ENCODE measurements around the gene GCNA.
"Not testable (repeated sequence)": the region's sequence is repeated elsewhere in the genome, so short reads cannot be mapped to it uniquely, and the experiment has no call there.

The GCNA gene

GRCh38 chrX:71637253-71637618, 59.0 kb downstream of the GCNA start:
- in situ Hi-C loops (cut with MboI; ENCODE audit: low sequenced_read_pairs) = no loop called here

- in situ Hi-C loops (cut with MboI; ENCODE audit: low sequenced_read_pairs) = no loop called here
Observed at GRCh38 chrX:71637848-71638247, 59.6 kb downstream of the GCNA start.

- in situ Hi-C loops (cut with MboI; ENCODE audit: low sequenced_read_pairs) = no loop called here
Observed at GRCh38 chrX:71638409-71638808, 60.2 kb downstream of the GCNA start.

- in situ Hi-C loops (cut with MboI; ENCODE audit: low sequenced_read_pairs) = no loop called here
Observed at GRCh38 chrX:71640002-71640401, 61.8 kb downstream of the GCNA start.

GRCh38 chrX:71644406-71644805, 66.2 kb downstream of the GCNA start:
- in situ Hi-C loops (cut with MboI; ENCODE audit: low sequenced_read_pairs) = not testable (repeated sequence)

GRCh38 chrX:71650333-71650969, 72.2 kb downstream of the GCNA start:
- in situ Hi-C loops (cut with MboI; ENCODE audit: low sequenced_read_pairs) = no loop called here

- in situ Hi-C loops (cut with MboI; ENCODE audit: low sequenced_read_pairs) = no loop called here
Observed at GRCh38 chrX:71652405-71652804, 74.2 kb downstream of the GCNA start.

- in situ Hi-C loops (cut with MboI; ENCODE audit: low sequenced_read_pairs) = no loop called here
Observed at GRCh38 chrX:71653344-71653743, 75.1 kb downstream of the GCNA start.

GRCh38 chrX:71657267-71657666, 79.0 kb downstream of the GCNA start:
- in situ Hi-C loops (cut with MboI; ENCODE audit: low sequenced_read_pairs) = no loop called here

GRCh38 chrX:71659342-71659741, 81.1 kb downstream of the GCNA start:
- in situ Hi-C loops (cut with MboI; ENCODE audit: low sequenced_read_pairs) = no loop called here

- in situ Hi-C loops (cut with MboI; ENCODE audit: low sequenced_read_pairs) = no loop called here
Observed at GRCh38 chrX:71659959-71660358, 81.7 kb downstream of the GCNA start.

GRCh38 chrX:71660562-71661416, 82.6 kb downstream of the GCNA start:
- in situ Hi-C loops (cut with MboI; ENCODE audit: low sequenced_read_pairs) = no loop called here

- in situ Hi-C loops (cut with MboI; ENCODE audit: low sequenced_read_pairs) = no loop called here
Observed at GRCh38 chrX:71661919-71662318, 83.7 kb downstream of the GCNA start.

GRCh38 chrX:71662654-71663053, 84.4 kb downstream of the GCNA start:
- in situ Hi-C loops (cut with MboI; ENCODE audit: low sequenced_read_pairs) = not testable (repeated sequence)

All from HL-60/S4 treated with retinoic acid at 250 ng/mL for 4 days and 3 days (cell line).